ENCODE measurements around the gene OXTR. TPM values are rescaled to one million over a fixed set of nuclear protein-coding genes. Genes with fewer than 3 reads are reported as not detected.

The OXTR gene
- total and polyA plus RNA-seq, 3 donors from 2014 or later: 0.58 to 4.2 (median 1.8) TPM

DNA sequence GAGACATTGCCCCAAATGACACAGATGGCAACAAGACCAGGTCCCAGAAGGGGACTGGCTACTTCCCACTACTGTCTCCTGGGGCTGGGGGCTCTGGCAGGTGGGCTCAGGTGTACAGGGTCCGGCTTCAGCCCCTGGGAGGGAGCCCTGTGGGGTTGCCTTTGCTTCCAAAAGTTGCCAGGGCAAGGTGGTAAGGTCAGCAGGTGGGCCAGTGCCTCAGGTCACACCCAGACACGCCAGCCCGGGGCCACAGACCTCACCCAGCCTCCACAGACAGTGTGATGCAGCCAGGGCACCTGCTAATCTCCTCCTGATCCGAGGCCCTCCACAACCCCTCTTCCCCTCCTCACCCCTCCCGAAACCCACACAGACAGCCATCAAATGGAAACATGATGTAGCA, 7.5 kb downstream of the OXTR start:
- intact Hi-C loops (cut with DNase I; ENCODE audit: low total_unique reads): no loop called here
- Histone ChIP-seq H3K36me3 (ENCODE audit: low read depth, missing control alignments) (no peaks in the 10 kb centered on the region), H3K4me1 (no peaks in the 10 kb centered on the region), H3K4me3 (no peak overlapping the region), H3K27me3 (no peaks in the 10 kb centered on the region), H3K27ac (no peak overlapping the region), H3K9me3 (no peaks in the 10 kb centered on the region)
- DNase-seq: no peak
- 84 to 91% methylated on average over 3 to 5 of the region's 5 CpGs for WGBS, 2 donors
- TF ChIP-seq POLR2A (IDR thresholded peaks at IDR 0.05): no peak
- TF ChIP-seq, protein P1, sequence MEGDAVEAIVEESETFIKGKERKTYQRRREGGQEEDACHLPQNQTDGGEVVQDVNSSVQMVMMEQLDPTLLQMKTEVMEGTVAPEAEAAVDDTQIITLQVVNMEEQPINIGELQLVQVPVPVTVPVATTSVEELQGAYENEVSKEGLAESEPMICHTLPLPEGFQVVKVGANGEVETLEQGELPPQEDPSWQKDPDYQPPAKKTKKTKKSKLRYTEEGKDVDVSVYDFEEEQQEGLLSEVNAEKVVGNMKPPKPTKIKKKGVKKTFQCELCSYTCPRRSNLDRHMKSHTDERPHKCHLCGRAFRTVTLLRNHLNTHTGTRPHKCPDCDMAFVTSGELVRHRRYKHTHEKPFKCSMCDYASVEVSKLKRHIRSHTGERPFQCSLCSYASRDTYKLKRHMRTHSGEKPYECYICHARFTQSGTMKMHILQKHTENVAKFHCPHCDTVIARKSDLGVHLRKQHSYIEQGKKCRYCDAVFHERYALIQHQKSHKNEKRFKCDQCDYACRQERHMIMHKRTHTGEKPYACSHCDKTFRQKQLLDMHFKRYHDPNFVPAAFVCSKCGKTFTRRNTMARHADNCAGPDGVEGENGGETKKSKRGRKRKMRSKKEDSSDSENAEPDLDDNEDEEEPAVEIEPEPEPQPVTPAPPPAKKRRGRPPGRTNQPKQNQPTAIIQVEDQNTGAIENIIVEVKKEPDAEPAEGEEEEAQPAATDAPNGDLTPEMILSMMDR (IDR thresholded peaks at IDR 0.05): no peak

DNA sequence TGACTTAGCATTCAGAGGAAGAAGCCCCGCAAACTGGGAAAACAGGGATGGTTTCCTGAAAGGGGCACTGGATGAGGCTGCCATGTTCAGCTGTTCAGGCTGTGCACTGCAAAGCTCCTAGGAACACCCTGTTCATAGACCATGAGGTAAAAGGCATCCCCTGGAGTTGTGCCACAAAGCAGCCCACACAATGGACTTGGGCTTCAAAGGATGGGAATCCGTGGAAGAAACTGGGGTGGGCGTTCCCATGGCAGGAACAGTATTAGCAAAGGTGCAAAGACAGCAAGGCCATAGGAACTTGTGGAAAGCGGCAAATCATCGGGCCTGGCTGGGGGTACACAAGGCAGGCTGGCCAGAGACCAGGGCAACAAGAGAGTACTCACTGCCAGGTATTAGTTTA, 8.9 kb downstream of the OXTR start:
- no peak for DNase-seq
- 81 to 83% methylated on average over 5 of the region's 5 CpGs for WGBS, 2 donors
- H3K27me3 ChIP-seq: no peaks in the 10 kb centered on the region
- H3K36me3 ChIP-seq (ENCODE audit: low read depth, missing control alignments): no peaks in the 10 kb centered on the region
- H3K9me3 ChIP-seq: no peaks in the 10 kb centered on the region
- intact Hi-C loops (cut with DNase I; ENCODE audit: low total_unique reads): no loop called here
- H3K27ac ChIP-seq: no peak overlapping the region
- TF ChIP-seq, protein P1 (IDR thresholded peaks at IDR 0.05): no peak
- no peak for TF ChIP-seq POLR2A (IDR thresholded peaks at IDR 0.05)
- no peaks in the 10 kb centered on the region for H3K4me1 ChIP-seq
- no peak overlapping the region for H3K4me3 ChIP-seq

DNA sequence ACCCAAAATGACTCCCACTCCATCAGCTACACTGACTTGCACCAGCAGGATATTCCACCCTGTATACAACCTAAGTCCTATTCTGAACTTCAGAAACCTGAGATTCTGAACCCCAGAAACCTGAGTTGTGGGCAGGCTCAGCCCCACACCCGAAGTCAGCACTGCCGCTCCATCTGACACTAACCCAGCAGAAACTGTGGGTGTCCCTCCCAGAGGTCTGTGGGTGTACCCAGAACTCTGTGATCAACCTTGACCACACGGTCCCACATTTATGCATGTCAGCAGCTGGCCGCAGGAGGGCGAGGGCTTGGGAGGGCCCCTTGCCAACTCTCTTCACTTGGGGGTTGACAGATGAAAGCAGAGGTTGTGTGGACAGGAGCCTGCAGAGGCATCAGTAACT, 9.3 kb downstream of the OXTR start:
- no peak for TF ChIP-seq POLR2A (IDR thresholded peaks at IDR 0.05)
- TF ChIP-seq, protein P1 (IDR thresholded peaks at IDR 0.05): no peak
- no peaks in the 10 kb centered on the region for H3K4me1 ChIP-seq
- no peak overlapping the region for H3K4me3 ChIP-seq
- H3K36me3 ChIP-seq (ENCODE audit: low read depth, missing control alignments): no peaks in the 10 kb centered on the region
- no peak overlapping the region for H3K27ac ChIP-seq
- no peak for DNase-seq
- no peaks in the 10 kb centered on the region for H3K9me3 ChIP-seq
- H3K27me3 ChIP-seq: no peaks in the 10 kb centered on the region
- 83 to 92% methylated on average over 3 to 5 of the region's 5 CpGs for WGBS, 2 donors
- intact Hi-C loops (cut with DNase I; ENCODE audit: low total_unique reads): no loop called here

DNA sequence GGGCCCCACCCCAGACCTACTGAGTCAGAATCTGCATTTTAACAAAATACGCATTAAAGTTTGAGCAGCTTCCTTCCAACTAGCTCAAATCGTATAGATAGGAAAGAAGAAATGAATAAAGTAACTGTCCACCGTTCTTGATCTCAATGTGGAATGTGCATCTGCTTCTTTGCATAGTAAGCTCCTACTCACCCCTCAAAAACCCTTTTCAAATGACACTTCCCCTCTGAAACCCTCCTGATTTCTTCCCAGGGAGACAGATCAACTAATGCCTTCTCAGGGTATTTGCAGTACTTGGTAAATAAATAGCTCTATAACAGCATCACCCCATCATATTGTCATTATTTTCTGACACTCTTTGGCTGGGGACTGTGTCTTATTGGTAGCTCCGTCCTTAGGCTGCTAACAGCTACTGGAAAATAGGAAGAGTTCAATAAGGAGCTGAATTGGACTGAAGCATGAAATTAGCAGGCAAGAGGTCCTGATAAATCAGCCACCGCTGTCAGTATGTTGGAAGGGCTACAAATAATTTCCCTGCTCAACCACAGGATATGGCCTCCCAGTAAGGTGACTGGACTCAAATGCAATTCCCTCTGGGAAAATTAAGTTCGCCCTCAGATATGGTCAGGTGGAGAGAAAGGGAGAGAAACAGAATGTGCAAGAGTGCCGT, 10.2 kb downstream of the OXTR start:
- TF ChIP-seq, protein P1 (IDR thresholded peaks at IDR 0.05): no peak
- TF ChIP-seq POLR2A (IDR thresholded peaks at IDR 0.05): no peak
- H3K9me3 ChIP-seq: no peaks in the 10 kb centered on the region
- H3K4me1 ChIP-seq: no peaks in the 10 kb centered on the region
- no peak overlapping the region for H3K4me3 ChIP-seq
- H3K27me3 ChIP-seq: no peaks in the 10 kb centered on the region
- H3K36me3 ChIP-seq (ENCODE audit: low read depth, missing control alignments): no peaks in the 10 kb centered on the region
- no peak overlapping the region for H3K27ac ChIP-seq
- DNase-seq: no peak
- 86 to 87% methylated on average over 7 of the region's 7 CpGs for WGBS, 2 donors
- intact Hi-C loops (cut with DNase I; ENCODE audit: low total_unique reads): no loop called here

Measured in testis (tissue), 3 donors.